K562 (cell line): Measurements from ENCODE around the gene EDN2. TPM values are rescaled to one million over a fixed set of nuclear protein-coding genes. Genes with fewer than 3 reads are reported as not detected.

Experiments used
- ATAC-seq: fragments of 200-7000 bp; cut with Tn5 transposase; 3 replicates; pipeline ENCODE4 v1.9.1; 2020; ENCODE audit warnings: moderate library complexity
- BruUV-seq: library from RNA; stranded (reverse); fragments of 400-500 nt; replicated peaks from 2 replicates; lab custom pipeline; 2021; lab: Mats Ljungman, UMichigan
- CTCF ChIA-PET: fragments of 300-600 bp; formaldehyde crosslinking; extraction: SDS; loops from one replicate; lab custom pipeline; 2021; ENCODE audit warnings: low intra/inter-chr PET ratio; lab: Yijun Ruan, JAX
- POLR2A ChIA-PET: fragments of 300-600, 350-650 bp; sonication (Branson Sonifier 250); formaldehyde crosslinking; extraction: SDS; loops from one replicate; lab custom pipeline; 2021; ENCODE audit warnings: antibody characterized with exemption, inconsistent platforms; lab: Yijun Ruan, JAX
- DNase-seq, 4 experiments: peaks; one replicate each; pipeline versions ENCODE4 v3.0.0 to v3.0.0-alpha.2; 2011 to 2018; ENCODE audit warnings: low spot score in 3 of 4, mixed read lengths in 3 of 4; ENCODE audit errors: extremely low read depth in 1 of 4
- FAIRE-seq: peaks from 2 replicates; lab custom pipeline; 2011; peaks lifted over from hg19 to GRCh38; lab: Jason Lieb, UNC
- H2AFZ ChIP-seq: 2 replicates; pipeline ENCODE4 v1.6.0; 2011; ENCODE audit warnings: low read depth, low read length, control low read depth, inconsistent platforms
- H3K27ac ChIP-seq: fragments of 200-600 bp; 3 replicates; pipeline ENCODE4 v1.8.0; 2011; ENCODE audit warnings: low read depth, mild to moderate bottlenecking, control low read depth, inconsistent platforms, low read length, moderate library complexity, mixed read lengths; ENCODE audit errors: extremely low read depth
- H3K27me3 ChIP-seq, 2 experiments: fragments of 300-600 bp in 1 of 2; 2 replicates in 1 of 2; 3 replicates in 1 of 2; pipeline versions ENCODE4 v1.6.0 to v1.8.0; 2011; ENCODE audit warnings: inconsistent platforms in 2 of 2, low read length in 2 of 2, mild to moderate bottlenecking in 1 of 2, mixed read lengths in 1 of 2, moderate library complexity in 1 of 2; ENCODE audit not compliant: control insufficient read depth in 2 of 2, insufficient read depth in 2 of 2
- H3K36me3 ChIP-seq: fragments of 300-600 bp; 3 replicates; pipeline ENCODE4 v1.8.0; 2011; ENCODE audit warnings: mild to moderate bottlenecking, low read length, inconsistent platforms; ENCODE audit not compliant: control insufficient read depth, insufficient read depth
- H3K4me1 ChIP-seq, 2 experiments: fragments of 200-600 bp in 1 of 2; replicated peaks in 1 of 2; 2 replicates in 1 of 2; 3 replicates in 1 of 2; pipeline versions ENCODE4 v1.5.1 to v1.8.0; 2011; ENCODE audit warnings: inconsistent platforms in 2 of 2, low read length in 2 of 2, mild to moderate bottlenecking in 1 of 2, mixed read lengths in 1 of 2, moderate library complexity in 1 of 2; ENCODE audit not compliant: control insufficient read depth in 2 of 2, insufficient read depth in 2 of 2
- H3K4me2 ChIP-seq: 2 replicates; pipeline ENCODE4 v1.6.1; 2011; ENCODE audit warnings: low read length, control low read depth, inconsistent platforms, mixed read lengths; ENCODE audit not compliant: insufficient read depth
- H3K4me3 ChIP-seq: fragments of 200-600 bp; sonication (generic), shearing (Covaris generic); 2 replicates; pipeline ENCODE4 v1.5.1; 2016; ENCODE audit warnings: control low read depth, inconsistent platforms
- H3K79me2 ChIP-seq: fragments of 200-600 bp; 3 replicates; pipeline ENCODE4 v1.8.0; 2011; ENCODE audit warnings: low read length, inconsistent platforms; ENCODE audit not compliant: control insufficient read depth, insufficient read depth
- H3K9ac ChIP-seq, 2 experiments: 2 replicates each; pipeline versions ENCODE4 v1.6.0 to v1.6.1; 2011; ENCODE audit warnings: low read depth in 2 of 2, low read length in 2 of 2, control low read depth in 1 of 2, inconsistent platforms in 1 of 2, mild to moderate bottlenecking in 1 of 2, mixed read lengths in 1 of 2; ENCODE audit not compliant: insufficient read depth in 1 of 2
- H3K9me1 ChIP-seq: one replicate; pipeline ENCODE4 v1.6.0; 2011; ENCODE audit warnings: inconsistent platforms, mild to moderate bottlenecking, low read length, moderate library complexity; ENCODE audit not compliant: control insufficient read depth, insufficient read depth
- H3K9me3 ChIP-seq: replicated peaks from 2 replicates; pipeline ENCODE4 v1.5.1; 2011; ENCODE audit warnings: low read depth, low read length, inconsistent platforms; ENCODE audit not compliant: control insufficient read depth, insufficient read depth
- H4K20me1 ChIP-seq: replicated peaks from 2 replicates; pipeline ENCODE4 v1.6.1; 2011; ENCODE audit warnings: low read length, inconsistent platforms, mixed read lengths; ENCODE audit not compliant: control insufficient read depth, insufficient read depth
- ELK3 ChIP-seq: fragments of 450-650 bp; formaldehyde crosslinking; IDR thresholded peaks from 2 replicates; pipeline ENCODE4 v1.4.0; 2020; ENCODE audit warnings: mild to moderate bottlenecking
- EZH2 ChIP-seq: IDR thresholded peaks from 2 replicates; pipeline ENCODE4 v1.6.1; 2012; ENCODE audit warnings: low read depth, mild to moderate bottlenecking, inconsistent platforms, low read length, borderline replicate concordance
- GABPA ChIP-seq: fragments of 200-800 bp; sonication (Bioruptor generic); conservative IDR thresholded peaks from 2 replicates; pipeline ENCODE4 v1.6.1; 2016; ENCODE audit warnings: low read depth, missing genetic modification characterization, missing compliant biosample characterization
- HBP1 ChIP-seq: fragments of 450-650 bp; formaldehyde crosslinking; IDR thresholded peaks from 2 replicates; pipeline ENCODE4 v1.4.0; 2022; ENCODE audit warnings: missing genetic modification characterization
- HOMEZ ChIP-seq: fragments of 250-450 bp; sonication (Bioruptor Pico); IDR thresholded peaks from 2 replicates; pipeline ENCODE4 v1.4.0; 2020; ENCODE audit warnings: mild to moderate bottlenecking, moderate library complexity
- KLF6 ChIP-seq: fragments of 250-450 bp; sonication (Bioruptor Pico); IDR thresholded peaks from 2 replicates; pipeline ENCODE4 v1.4.0; 2020; ENCODE audit warnings: mild to moderate bottlenecking, moderate library complexity, borderline replicate concordance
- MXI1 ChIP-seq: IDR thresholded peaks from 2 replicates; pipeline ENCODE4 v1.6.1; 2011; ENCODE audit warnings: low read depth, mild to moderate bottlenecking, improper control_type of control experiment, low read length
- NR0B1 ChIP-seq: fragments of 450-650 bp; IDR thresholded peaks from one replicate; pipeline ENCODE4 v1.6.1; 2018; ENCODE audit warnings: mild to moderate bottlenecking, moderate library complexity; ENCODE audit not compliant: partially characterized antibody
- SPI1 ChIP-seq: IDR thresholded peaks from 2 replicates; pipeline ENCODE4 v1.6.1; 2011; ENCODE audit warnings: low read depth, low read length, control low read depth, borderline replicate concordance
- SRSF9 ChIP-seq: fragments of 200-400 bp; formaldehyde crosslinking; IDR thresholded peaks from 2 replicates; pipeline ENCODE4 v1.6.1; 2017; ENCODE audit warnings: low read depth, low read length, borderline replicate concordance
- YBX1 ChIP-seq: fragments of 450-650 bp; IDR thresholded peaks from 2 replicates; pipeline ENCODE4 v1.7.1; 2016; ENCODE audit warnings: mild to moderate bottlenecking
- ZNF197 ChIP-seq: fragments of 200-800 bp; sonication (Bioruptor generic); IDR thresholded peaks from 2 replicates; pipeline ENCODE4 v1.6.1; 2016; ENCODE audit warnings: low read depth, missing genetic modification characterization, missing compliant biosample characterization
- ZNF354B ChIP-seq: fragments of 250-450 bp; sonication (Bioruptor Pico); IDR thresholded peaks from 2 replicates; pipeline ENCODE4 v1.4.0; 2020
- ZNF408 ChIP-seq: fragments of 250-450 bp; sonication (Bioruptor Pico); IDR thresholded peaks from 2 replicates; pipeline ENCODE4 v1.4.0; 2020; ENCODE audit warnings: low read depth, mild to moderate bottlenecking, moderate library complexity
- WGBS: fragments of 100-300 bp; shearing (Covaris generic); methylation state at CpG from one replicate; pipeline ENCODE4 v1.1.6; 2016; ENCODE audit warnings: low coverage, mixed read lengths; ENCODE audit not compliant: insufficient coverage; ENCODE audit errors: missing lambda C conversion rate; 5-methylcytosine and 5-hydroxymethylcytosine counted together
- in situ Hi-C: fragments of 300-500 bp; cut with MboI; formaldehyde crosslinking; loops from 4 replicates; pipeline ENCODE4 v1.15.0; 2018; ENCODE audit warnings: inconsistent platforms, mixed read lengths
- intact Hi-C: fragments of 100-400 bp; cut with micrococcal nuclease; formaldehyde crosslinking; loops from 2 replicates; pipeline ENCODE4 v1.14.2; 2022
- polyA plus RNA-seq, 8 experiments: library from polyadenylated mRNA; depleted of rRNA in 4 of 8; stranded (reverse) in 5 of 8; unstranded in 3 of 8; fragments of >200 nt; fragmentation: Nextera tagmentation in 2 of 8; fragmentation: Illumina TruSeq in 1 of 8; extraction: Ambion mirVana in 2 of 8; extraction: Trizol in 1 of 8; gene quantifications; 2 replicates each; pipeline versions ENCODE4 v1.2.1 to v1.2.3, GENCODE V29; 2011 to 2014; ENCODE audit warnings: inconsistent platforms in 1 of 8, missing spikeins in 1 of 8
- total RNA-seq, 7 experiments: library from RNA; depleted of rRNA in 6 of 7; stranded (reverse); fragments of >200 nt in 6 of 7; fragmentation: Illumina TruSeq in 2 of 7; extraction: Trizol in 2 of 7; gene quantifications; 2 replicates each; pipeline versions ENCODE4 v1.2.1 to v1.2.3, GENCODE V29; 2011 to 2021; ENCODE audit warnings: low replicate concordance in 1 of 7

Gene EDN2
- total and polyA plus RNA-seq, 9 of the 15 experiments (the other 6 are each of a cell fraction or from before 2014, with no cell fraction given), result not detected

GRCh38 chr1:41533016-41533730, 48.7 kb upstream of the EDN2 start (continued):
- TF ChIP-seq HBP1 (CRISPR knock-in tag) (no peak), MXI1 (no peak)

- FAIRE-seq, result no peak
- no peak overlapping the region for H3K4me3 ChIP-seq
- intact Hi-C loops, result no loop called here
- no peak for TF ChIP-seq GABPA (tag)
- no peak for TF ChIP-seq KLF6
- no peak for TF ChIP-seq EZH2
- TF ChIP-seq HOMEZ (CRISPR knock-in tag), result no peak
- TF ChIP-seq ELK3, result no peak
- no peak for TF ChIP-seq ZNF408 (CRISPR knock-in tag)
- no peak for TF ChIP-seq SRSF9
- no peak for TF ChIP-seq NR0B1
- no peak for TF ChIP-seq SPI1
- TF ChIP-seq ZNF197, result no peak
- no peak for TF ChIP-seq ZNF354B (CRISPR knock-in tag)
- no peak for TF ChIP-seq YBX1
Measured at GRCh38 chr1:41532206-41532975, 47.9 kb upstream of the EDN2 start.

More at GRCh38 chr1:41532206-41532975, 47.9 kb upstream of the EDN2 start:
- no peaks in the 10 kb centered on the region for H3K36me3 ChIP-seq
- H3K27me3 ChIP-seq, result peaks cover 10 to 50% of the 10 kb centered on the region in 2 experiments
- POLR2A ChIA-PET, result interaction anchor here (1.1 kb wide), 1 partner anchor 10 kb away, joined by 3 read pairs; no protein-coding TSS in a partner anchor
- no peak overlapping the region for H3K4me2 ChIP-seq
- no TSS peak for BruUV-seq
- H3K9me3 ChIP-seq, result no peaks in the 10 kb centered on the region; the same call in 1 of the 2 replicates
- H4K20me1 ChIP-seq, result no peaks in the 10 kb centered on the region; the same call in 1 of the 2 replicates
- no peaks in the 10 kb centered on the region for H3K4me1 ChIP-seq
- no peak overlapping the region for H3K27ac ChIP-seq
- in situ Hi-C loops, result no loop called here
- no peaks in the 10 kb centered on the region for H3K79me2 ChIP-seq
- H3K9me1 ChIP-seq, result peaks cover 4% of the 10 kb centered on the region
- H3K9ac ChIP-seq, result no peak overlapping the region
- ATAC-seq (no peak), DNase-seq (no peak)
- WGBS, result 0% methylated on average over 8 of the region's 8 CpGs
- CTCF ChIA-PET, result no interaction called here
- no peak overlapping the region for H2AFZ ChIP-seq
